Ecto neural progenitor cell (in vitro differentiated cells): ENCODE measurements around the gene PRPF8.

Source experiments
- DNase-seq: peaks from one replicate; pipeline ENCODE4 v3.0.0-alpha.2; 2018; ENCODE audit warnings: low spot score

PRPF8 gene

GRCh38 chr17:1625581-1625980 is 59.1 kb downstream of the PRPF8 start:
- DNase-seq = no peak

GRCh38 chr17:1625053-1625452 is 59.6 kb downstream of the PRPF8 start:
- DNase-seq = no peak

- no peak for DNase-seq
These were observed 60.0 kb downstream of the PRPF8 start for GRCh38 chr17:1624650-1625049.

- DNase-seq = no peak
These were observed 61.5 kb downstream of the PRPF8 start for GRCh38 chr17:1623057-1623630.

GRCh38 chr17:1621273-1621954 is 63.3 kb downstream of the PRPF8 start:
- no peak for DNase-seq

GRCh38 chr17:1620486-1620885 is 64.2 kb downstream of the PRPF8 start:
- no peak for DNase-seq

GRCh38 chr17:1617620-1618174 is 67.0 kb downstream of the PRPF8 start:
- no peak for DNase-seq

- no peak for DNase-seq
These were observed 68.6 kb downstream of the PRPF8 start for GRCh38 chr17:1616101-1616500.

- no peak for DNase-seq
These were observed 72.3 kb downstream of the PRPF8 start for GRCh38 chr17:1612400-1612799.

GRCh38 chr17:1611715-1612114 is 73.0 kb downstream of the PRPF8 start:
- no peak for DNase-seq

GRCh38 chr17:1608676-1609075 is 76.0 kb downstream of the PRPF8 start:
- DNase-seq = no peak

- no peak for DNase-seq
These were observed 76.7 kb downstream of the PRPF8 start for GRCh38 chr17:1607971-1608320.

- DNase-seq = no peak
These were observed 78.2 kb downstream of the PRPF8 start for GRCh38 chr17:1606352-1606985.

GRCh38 chr17:1605681-1606351 is 78.9 kb downstream of the PRPF8 start:
- DNase-seq = no peak

- no peak for DNase-seq
These were observed 79.7 kb downstream of the PRPF8 start for GRCh38 chr17:1604831-1605528.

GRCh38 chr17:1601571-1601970 is 83.1 kb downstream of the PRPF8 start:
- DNase-seq = no peak
